Breast epithelium (tissue), 4 donors: Measurements from ENCODE around the gene PATJ. TPM values are rescaled to one million over a fixed set of nuclear protein-coding genes. Genes with fewer than 3 reads are reported as not detected.
"Not testable (repeated sequence)": the region's sequence is repeated elsewhere in the genome, so short reads cannot be mapped to it uniquely, and the experiment has no call there.

Experiments
- DNase-seq, 2 donors: peaks; one replicate each; pipeline ENCODE4 v3.0.0-alpha.2; 2019; ENCODE audit warnings: low spot score in 2 of 2
- H3K27ac ChIP-seq, 2 donors: fragments of 200-600 bp; sonication (generic) in 1 of 2; one replicate each; pipeline ENCODE4 v1.5.1; 2016 to 2019; ENCODE audit warnings: mild to moderate bottlenecking in 1 of 2
- H3K27me3 ChIP-seq, 2 donors: fragments of 200-600 bp; sonication (generic) in 1 of 2; one replicate each; pipeline versions ENCODE4 v1.5.1 to v1.6.0; 2017 to 2019; ENCODE audit warnings: control low read depth in 1 of 2, mild to moderate bottlenecking in 1 of 2
- H3K36me3 ChIP-seq: fragments of 200-600 bp; one replicate; pipeline ENCODE4 v1.5.1; 2019
- H3K4me1 ChIP-seq, 2 donors: fragments of 200-600 bp; sonication (generic); one replicate each; pipeline ENCODE4 v1.5.1; 2016 to 2019; ENCODE audit warnings: control low read depth in 1 of 2
- H3K4me3 ChIP-seq, 3 donors: fragments of 200-600 bp; sonication (generic); 1 replicate in 2 of 3; 2 replicates in 1 of 3; pipeline ENCODE4 v1.5.1; 2016 to 2019; ENCODE audit warnings: mild to moderate bottlenecking in 3 of 3, moderate library complexity in 2 of 3
- H3K9me3 ChIP-seq, 2 donors: fragments of 200-600 bp; sonication (generic) in 1 of 2; one replicate each; pipeline ENCODE4 v1.5.1; 2016 to 2019; ENCODE audit warnings: control low read depth in 1 of 2
- POLR2A ChIP-seq: fragments of 450-650 bp; IDR thresholded peaks from one replicate; pipeline ENCODE4 v1.6.1; 2016; ENCODE audit warnings: antibody characterized with exemption, mild to moderate bottlenecking, moderate library complexity
- POLR2AphosphoS5 ChIP-seq, 3 donors: sonication (generic); formaldehyde crosslinking; IDR thresholded peaks; one replicate each; pipeline ENCODE4 v1.6.1; 2017; ENCODE audit warnings: antibody characterized with exemption in 3 of 3
- intact Hi-C: fragments of 100-400 bp; cut with DNase I; formaldehyde crosslinking; loops from one replicate; pipeline ENCODE4 v1.15.1; 2023; ENCODE audit warnings: low total_unique reads
- total RNA-seq, 3 donors: library from RNA; depleted of rRNA; stranded (reverse); fragments of >200 nt; gene quantifications; one replicate each; pipeline ENCODE4 v1.1.0, GENCODE V29; 2016
- TF ChIP-seq, protein P1 (sequence below), 3 donors: fragments of 450-650 bp; IDR thresholded peaks; one replicate each; pipeline ENCODE4 v1.5.1; 2016 to 2017; ENCODE audit warnings: antibody characterized with exemption in 3 of 3, mild to moderate bottlenecking in 3 of 3, moderate library complexity in 3 of 3

Gene PATJ
- total RNA-seq, 3 donors from 2014 or later: 20.8 to 193 (median 129) TPM

DNA sequence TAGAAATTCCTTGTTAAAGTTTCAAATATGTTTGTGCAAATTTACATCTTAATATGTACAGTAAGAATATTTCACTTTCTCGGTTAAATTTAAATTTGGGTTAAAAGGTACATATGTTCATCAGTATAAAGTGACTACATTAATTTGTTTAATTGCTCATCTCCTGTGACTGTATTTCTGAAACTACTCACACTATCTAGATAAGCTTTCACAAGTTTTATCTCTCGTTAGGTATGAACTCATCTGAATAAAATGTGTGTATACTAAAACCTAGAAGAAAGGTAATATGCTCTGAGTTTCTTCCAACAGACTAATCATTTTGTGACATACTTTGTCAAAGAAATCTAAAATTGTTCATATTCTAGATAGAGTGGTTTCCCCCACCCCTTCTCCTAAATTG lies 150.7 kb downstream of the PATJ start:
- H3K9me3 ChIP-seq: no peaks in the 10 kb centered on the region
- intact Hi-C loops: no loop called here
- no peak for TF ChIP-seq POLR2A
- TF ChIP-seq, protein P1, sequence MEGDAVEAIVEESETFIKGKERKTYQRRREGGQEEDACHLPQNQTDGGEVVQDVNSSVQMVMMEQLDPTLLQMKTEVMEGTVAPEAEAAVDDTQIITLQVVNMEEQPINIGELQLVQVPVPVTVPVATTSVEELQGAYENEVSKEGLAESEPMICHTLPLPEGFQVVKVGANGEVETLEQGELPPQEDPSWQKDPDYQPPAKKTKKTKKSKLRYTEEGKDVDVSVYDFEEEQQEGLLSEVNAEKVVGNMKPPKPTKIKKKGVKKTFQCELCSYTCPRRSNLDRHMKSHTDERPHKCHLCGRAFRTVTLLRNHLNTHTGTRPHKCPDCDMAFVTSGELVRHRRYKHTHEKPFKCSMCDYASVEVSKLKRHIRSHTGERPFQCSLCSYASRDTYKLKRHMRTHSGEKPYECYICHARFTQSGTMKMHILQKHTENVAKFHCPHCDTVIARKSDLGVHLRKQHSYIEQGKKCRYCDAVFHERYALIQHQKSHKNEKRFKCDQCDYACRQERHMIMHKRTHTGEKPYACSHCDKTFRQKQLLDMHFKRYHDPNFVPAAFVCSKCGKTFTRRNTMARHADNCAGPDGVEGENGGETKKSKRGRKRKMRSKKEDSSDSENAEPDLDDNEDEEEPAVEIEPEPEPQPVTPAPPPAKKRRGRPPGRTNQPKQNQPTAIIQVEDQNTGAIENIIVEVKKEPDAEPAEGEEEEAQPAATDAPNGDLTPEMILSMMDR (IDR thresholded peaks at IDR 0.05): no peak
- no peak for TF ChIP-seq POLR2AphosphoS5 (IDR thresholded peaks at IDR 0.05)
- no peak for DNase-seq
- H3K27me3 ChIP-seq: no peaks in the 10 kb centered on the region
- H3K27ac ChIP-seq: no peak overlapping the region
- no peaks in the 10 kb centered on the region for H3K4me1 ChIP-seq
- H3K36me3 ChIP-seq: no peaks in the 10 kb centered on the region
- no peak overlapping the region for H3K4me3 ChIP-seq

GRCh38 chr1:61894296-61894695 lies 152.0 kb downstream of the PATJ start:
- H3K4me3 ChIP-seq, H3K4me1 ChIP-seq, H3K36me3 ChIP-seq, H3K27me3 ChIP-seq, H3K27ac ChIP-seq, H3K9me3 ChIP-seq, DNase-seq, intact Hi-C loops: not testable (repeated sequence)

GRCh38 chr1:61895175-61895574 lies 152.9 kb downstream of the PATJ start:
- intact Hi-C loops: no loop called here
- Histone ChIP-seq H3K36me3 (no peaks in the 10 kb centered on the region), H3K27me3 (no peaks in the 10 kb centered on the region), H3K4me1 (no peaks in the 10 kb centered on the region), H3K9me3 (no peaks in the 10 kb centered on the region), H3K4me3 (no peak overlapping the region), H3K27ac (no peak overlapping the region)
- DNase-seq: no peak
- TF ChIP-seq POLR2A: no peak
- TF ChIP-seq POLR2AphosphoS5 (IDR thresholded peaks at IDR 0.05): no peak

- TF ChIP-seq POLR2A: no peak
- TF ChIP-seq, protein P1 (IDR thresholded peaks at IDR 0.05): no peak
- no peak for TF ChIP-seq POLR2AphosphoS5 (IDR thresholded peaks at IDR 0.05)
- no peak overlapping the region for H3K27ac ChIP-seq
- intact Hi-C loops: no loop called here
Observed at GRCh38 chr1:61898658-61899057, 156.4 kb downstream of the PATJ start.

DNA sequence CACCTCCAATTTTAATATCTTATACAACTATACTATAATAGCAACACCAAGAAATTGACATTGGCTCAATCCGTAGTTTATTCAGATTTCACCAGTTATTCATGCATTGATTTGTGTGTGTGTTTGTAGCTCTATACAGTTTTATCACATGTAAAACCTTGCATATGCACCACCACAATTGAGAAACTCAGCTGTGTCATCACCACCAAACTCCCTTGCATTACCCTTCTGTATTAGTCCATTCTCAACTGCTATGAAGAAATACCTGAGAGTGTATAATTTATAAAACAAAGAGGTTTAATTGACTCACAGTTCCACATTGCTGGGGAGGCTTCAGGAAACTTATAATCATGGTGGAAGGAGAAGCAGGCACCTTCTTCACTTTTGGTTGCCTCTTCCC lies 162.1 kb downstream of the PATJ start:
- Histone ChIP-seq H3K9me3 (no peaks in the 10 kb centered on the region), H3K4me3 (no peak overlapping the region), H3K27ac (no peak overlapping the region), H3K4me1 (no peaks in the 10 kb centered on the region), H3K27me3 (no peaks in the 10 kb centered on the region), H3K36me3 (no peaks in the 10 kb centered on the region)
- no peak for DNase-seq
- TF ChIP-seq, protein P1 (IDR thresholded peaks at IDR 0.05): no peak
- TF ChIP-seq POLR2AphosphoS5 (IDR thresholded peaks at IDR 0.05): no peak
- no peak for TF ChIP-seq POLR2A
- intact Hi-C loops: no loop called here

More at GRCh38 chr1:61898658-61899057, 156.4 kb downstream of the PATJ start:
- Histone ChIP-seq H3K36me3 (no peaks in the 10 kb centered on the region), H3K27me3 (no peaks in the 10 kb centered on the region), H3K9me3 (no peaks in the 10 kb centered on the region), H3K4me3 (no peak overlapping the region), H3K4me1 (no peaks in the 10 kb centered on the region)
- no peak for DNase-seq

GRCh38 chr1:61907102-61907501 lies 164.8 kb downstream of the PATJ start:
- Histone ChIP-seq H3K4me1 (no peaks in the 10 kb centered on the region), H3K27me3 (no peaks in the 10 kb centered on the region), H3K4me3 (no peak overlapping the region), H3K9me3 (no peaks in the 10 kb centered on the region), H3K27ac (no peak overlapping the region), H3K36me3 (no peaks in the 10 kb centered on the region)
- intact Hi-C loops: no loop called here
- TF ChIP-seq, protein P1 (IDR thresholded peaks at IDR 0.05): no peak
- no peak for TF ChIP-seq POLR2AphosphoS5 (IDR thresholded peaks at IDR 0.05)
- no peak for TF ChIP-seq POLR2A
- DNase-seq: no peak
